Measurements from ENCODE around the gene RESP18.

RESP18 gene

GRCh38 chr2:219369447-219369861 is 36.9 kb upstream of the RESP18 start (continued):
- TF ChIP-seq ZNF398 (tag by site-specific recombination; IDR thresholded peaks at IDR 0.05) (peak; percentile 94), ZSCAN5A (tag by site-specific recombination; IDR thresholded peaks at IDR 0.05) (no peak), OSR2 (tag by site-specific recombination; IDR thresholded peaks at IDR 0.05) (peak; percentile 89), ZNF555 (tag by site-specific recombination; conservative IDR thresholded peaks at IDR 0.05) (no peak), ZNF24 (tag by site-specific recombination; IDR thresholded peaks at IDR 0.05) (peak; percentile 77), ZNF18 (tag by site-specific recombination; IDR thresholded peaks at IDR 0.05) (0 out of 2 replicates have a peak, but pooled peaks have one; percentile 23), RBAK (tag by site-specific recombination; IDR thresholded peaks at IDR 0.05) (no peak), ZNF280C (tag by site-specific recombination; IDR thresholded peaks at IDR 0.05) (no peak), ZSCAN16 (tag by site-specific recombination; IDR thresholded peaks at IDR 0.05) (no peak), SETDB1 (IDR thresholded peaks at IDR 0.05; ENCODE audit: insufficient read length, low read length) (no peak), GLI4 (tag by site-specific recombination; IDR thresholded peaks at IDR 0.05) (no peak), ZNF324 (tag by site-specific recombination; IDR thresholded peaks at IDR 0.05) (peak; percentile 93), ZNF510 (tag by site-specific recombination; IDR thresholded peaks at IDR 0.05; ENCODE audit: insufficient replicate concordance) (no peak), ZNF692 (tag by site-specific recombination; IDR thresholded peaks at IDR 0.05) (peak; percentile 93), PBX3 (CRISPR knock-in tag; IDR thresholded peaks at IDR 0.05) (no peak), KLF10 (tag by site-specific recombination; IDR thresholded peaks at IDR 0.05) (no peak), ZNF548 (tag by site-specific recombination; IDR thresholded peaks at IDR 0.05) (no peak), ZNF211 (tag by site-specific recombination; IDR thresholded peaks at IDR 0.05; ENCODE audit: low read depth) (no peak), PRDM1 (tag by site-specific recombination; IDR thresholded peaks at IDR 0.05) (peak; percentile 18; the same call in 1 of the 2 replicates), ZNF16 (tag by site-specific recombination; IDR thresholded peaks at IDR 0.05; ENCODE audit: low read depth) (no peak), ZNF19 (tag by site-specific recombination; IDR thresholded peaks at IDR 0.05; ENCODE audit: low read depth) (peak; percentile 65; the same call in 1 of the 2 replicates), WT1 (tag by site-specific recombination; IDR thresholded peaks at IDR 0.05) (no peak), ZBTB6 (tag by site-specific recombination; IDR thresholded peaks at IDR 0.05) (no peak), ZNF629 (tag by site-specific recombination; IDR thresholded peaks at IDR 0.05) (peak; percentile 73), ZNF366 (tag by site-specific recombination; conservative IDR thresholded peaks at IDR 0.05) (peak; percentile 84), TSHZ1 (tag by site-specific recombination; IDR thresholded peaks at IDR 0.05; ENCODE audit: borderline replicate concordance) (peak; percentile 76; the same call in 1 of the 2 replicates)

Data from HEK293 (cell line).